ENCODE results near the gene RRP7A. TPM values are rescaled to one million over a fixed set of nuclear protein-coding genes. Genes with fewer than 3 reads are reported as not detected.
"Not testable (repeated sequence)": the region's sequence is repeated elsewhere in the genome, so short reads cannot be mapped to it uniquely, and the experiment has no call there.

The RRP7A gene
- total RNA-seq, 4 donors from 2014 or later: 21.7 to 33.0 (median 27.3) TPM

DNA sequence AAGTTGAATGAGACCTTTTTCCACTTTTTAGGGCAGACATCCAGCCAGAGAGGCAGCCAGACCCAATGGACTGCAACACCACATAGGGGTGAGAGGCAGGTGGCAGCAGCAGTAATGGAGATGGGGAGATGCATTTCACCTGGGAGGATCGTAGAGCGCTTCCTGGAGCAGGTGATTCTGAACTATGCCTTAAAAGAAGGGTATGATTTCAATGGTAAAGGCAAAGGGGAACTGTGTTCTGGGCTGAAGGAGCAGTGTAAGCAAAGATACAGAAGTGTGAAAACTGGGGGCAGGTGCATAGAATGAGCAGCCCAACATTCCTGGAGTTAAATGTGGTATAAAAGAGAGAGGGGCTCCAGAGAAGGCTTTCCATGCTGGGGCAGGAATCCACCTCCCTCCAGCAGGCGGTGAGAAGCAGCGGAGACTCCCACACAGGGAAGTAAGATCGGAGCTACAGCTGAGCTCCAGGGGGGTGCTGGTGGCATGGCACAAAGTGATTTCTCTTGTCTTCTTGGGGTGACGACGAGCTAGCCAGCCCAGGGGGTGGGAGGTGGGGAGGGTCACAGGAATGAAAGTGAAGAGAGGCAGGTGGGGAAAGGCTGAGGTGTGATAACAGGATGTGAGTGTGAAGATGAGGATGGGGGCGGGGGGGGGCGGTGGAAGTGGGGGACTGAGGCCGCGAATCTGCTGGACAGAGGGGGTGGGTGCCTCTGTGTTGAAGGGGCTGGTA, 29.9 kb upstream of the RRP7A start:
- H3K27ac ChIP-seq: no peak overlapping the region
- peaks cover 0 to 12% (median 9%) of the 10 kb centered on the region in 4 donors for H3K4me1 ChIP-seq
- DNase-seq: no peak
- H3K36me3 ChIP-seq: no peaks in the 10 kb centered on the region
- H3K27me3 ChIP-seq: no peaks in the 10 kb centered on the region
- H3K4me3 ChIP-seq: no peak overlapping the region
- no peaks in the 10 kb centered on the region for H3K9me3 ChIP-seq
- TF ChIP-seq, protein P1, sequence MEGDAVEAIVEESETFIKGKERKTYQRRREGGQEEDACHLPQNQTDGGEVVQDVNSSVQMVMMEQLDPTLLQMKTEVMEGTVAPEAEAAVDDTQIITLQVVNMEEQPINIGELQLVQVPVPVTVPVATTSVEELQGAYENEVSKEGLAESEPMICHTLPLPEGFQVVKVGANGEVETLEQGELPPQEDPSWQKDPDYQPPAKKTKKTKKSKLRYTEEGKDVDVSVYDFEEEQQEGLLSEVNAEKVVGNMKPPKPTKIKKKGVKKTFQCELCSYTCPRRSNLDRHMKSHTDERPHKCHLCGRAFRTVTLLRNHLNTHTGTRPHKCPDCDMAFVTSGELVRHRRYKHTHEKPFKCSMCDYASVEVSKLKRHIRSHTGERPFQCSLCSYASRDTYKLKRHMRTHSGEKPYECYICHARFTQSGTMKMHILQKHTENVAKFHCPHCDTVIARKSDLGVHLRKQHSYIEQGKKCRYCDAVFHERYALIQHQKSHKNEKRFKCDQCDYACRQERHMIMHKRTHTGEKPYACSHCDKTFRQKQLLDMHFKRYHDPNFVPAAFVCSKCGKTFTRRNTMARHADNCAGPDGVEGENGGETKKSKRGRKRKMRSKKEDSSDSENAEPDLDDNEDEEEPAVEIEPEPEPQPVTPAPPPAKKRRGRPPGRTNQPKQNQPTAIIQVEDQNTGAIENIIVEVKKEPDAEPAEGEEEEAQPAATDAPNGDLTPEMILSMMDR (IDR thresholded peaks at IDR 0.05): no peak
- TF ChIP-seq POLR2A (IDR thresholded peaks at IDR 0.05): no peak

DNA sequence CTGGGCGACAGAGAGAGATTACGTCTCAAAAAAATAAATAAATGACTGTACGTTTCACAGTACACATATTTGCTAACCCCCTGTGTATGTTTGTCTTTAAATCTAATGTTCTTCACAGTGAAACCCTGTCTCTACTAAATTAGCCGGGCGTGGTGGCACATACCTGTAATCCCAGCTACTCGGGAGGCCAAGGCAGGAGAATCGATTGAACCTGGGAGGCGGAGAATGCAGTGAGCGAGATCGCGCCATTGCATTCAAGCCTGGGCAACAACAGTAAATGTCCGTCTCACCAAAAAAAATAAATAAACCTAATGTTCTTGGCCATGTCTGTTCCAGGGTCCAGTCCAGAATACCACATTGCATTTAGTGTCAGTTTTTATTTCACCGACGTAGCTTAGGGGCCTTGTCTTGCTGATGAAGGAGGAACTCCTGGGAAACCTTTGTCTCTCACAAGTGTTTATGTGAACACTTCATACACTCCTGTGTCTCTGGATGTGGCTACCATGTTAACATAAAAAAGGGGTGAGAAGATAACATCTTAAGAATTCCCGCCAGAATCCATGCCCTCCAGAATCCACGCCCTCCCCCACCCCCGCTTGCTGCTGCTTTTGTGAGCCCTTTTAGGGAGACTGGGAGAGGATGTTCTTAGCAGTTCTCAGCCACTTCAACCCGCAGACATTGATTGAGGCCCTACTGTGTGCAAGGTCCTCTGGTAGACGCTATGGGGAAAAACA, 29.2 kb upstream of the RRP7A start:
- TF ChIP-seq POLR2A (IDR thresholded peaks at IDR 0.05): no peak
- TF ChIP-seq, protein P1 (IDR thresholded peaks at IDR 0.05): no peak
- no peaks in the 10 kb centered on the region for H3K36me3 ChIP-seq
- peaks cover 0 to 12% (median 4%) of the 10 kb centered on the region in 4 donors for H3K4me1 ChIP-seq
- H3K9me3 ChIP-seq: no peaks in the 10 kb centered on the region
- no peak overlapping the region for H3K27ac ChIP-seq
- H3K27me3 ChIP-seq: no peaks in the 10 kb centered on the region
- no peak overlapping the region for H3K4me3 ChIP-seq
- DNase-seq: no peak

DNA sequence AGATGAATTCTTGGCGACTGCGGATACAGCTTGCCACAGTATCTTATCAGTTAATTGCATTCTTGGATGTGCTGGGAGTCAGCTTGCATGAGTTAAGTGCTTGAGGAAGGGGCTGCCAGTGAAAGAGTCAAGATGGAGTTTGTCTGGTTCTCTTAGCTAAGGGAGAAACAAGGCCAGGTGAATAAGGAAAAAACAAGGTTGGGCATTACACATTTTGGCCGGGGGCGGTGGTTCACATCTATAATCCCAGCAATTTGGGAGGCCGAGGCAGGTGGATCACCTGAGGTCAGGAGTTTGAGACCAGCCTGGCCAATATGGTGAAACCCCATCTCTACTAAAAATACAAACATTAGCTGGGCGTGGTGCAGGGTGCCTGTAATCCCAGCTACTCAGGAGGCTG, 28.5 kb upstream of the RRP7A start:
- H3K4me3 ChIP-seq, H3K27ac ChIP-seq, DNase-seq, H3K9me3 ChIP-seq, H3K27me3 ChIP-seq, H3K36me3 ChIP-seq, H3K4me1 ChIP-seq: not testable (repeated sequence)

DNA sequence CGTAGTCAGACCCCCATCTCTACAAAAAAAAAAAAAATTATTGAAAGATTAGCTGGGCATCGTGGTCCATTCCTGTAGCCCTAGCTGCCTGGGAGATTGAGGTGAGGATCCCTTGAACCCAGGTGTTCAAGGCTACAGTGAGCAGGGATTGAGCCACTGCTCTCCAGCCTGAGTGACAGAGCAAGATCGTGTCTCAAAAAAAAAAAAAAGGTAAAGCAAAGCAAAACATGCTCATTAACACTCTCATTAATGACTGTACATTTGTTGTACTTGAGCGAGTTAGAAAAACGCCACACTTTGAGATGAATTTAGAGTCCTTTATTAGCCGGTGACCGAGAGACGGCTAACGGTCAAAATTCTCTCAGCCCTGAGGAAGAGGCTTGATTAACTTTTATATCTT, 28.0 kb upstream of the RRP7A start:
- TF ChIP-seq POLR2A (IDR thresholded peaks at IDR 0.05): no peak
- TF ChIP-seq, protein P1 (IDR thresholded peaks at IDR 0.05): no peak
- H3K9me3 ChIP-seq: no peaks in the 10 kb centered on the region
- no peak overlapping the region for H3K4me3 ChIP-seq
- no peaks in the 10 kb centered on the region for H3K27me3 ChIP-seq
- peaks cover 0 to 8% (median 4%) of the 10 kb centered on the region in 4 donors for H3K4me1 ChIP-seq
- H3K27ac ChIP-seq: no peak overlapping the region
- DNase-seq: no peak
- H3K36me3 ChIP-seq: no peaks in the 10 kb centered on the region

DNA sequence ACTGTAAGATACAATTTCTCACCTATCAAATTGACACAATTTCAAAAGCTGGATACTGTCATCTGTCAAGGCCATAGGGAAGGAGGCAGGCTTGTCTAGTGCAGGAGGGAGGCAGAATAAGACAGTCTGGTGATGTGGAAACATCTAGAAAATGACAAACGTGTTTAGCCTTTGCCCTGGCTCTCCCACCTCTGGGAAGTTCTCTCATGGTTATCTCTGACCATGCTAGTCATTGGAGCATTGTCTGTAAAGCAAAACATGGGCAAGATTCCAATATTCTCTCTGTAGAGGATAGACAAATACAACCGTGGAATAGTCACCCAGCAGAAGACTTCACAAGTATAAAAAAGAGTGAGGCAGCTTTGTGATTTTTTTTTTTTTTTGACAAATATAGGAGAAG, 25.1 kb upstream of the RRP7A start:
- Histone ChIP-seq H3K27me3 (no peaks in the 10 kb centered on the region), H3K27ac (no peak overlapping the region), H3K4me1 (no peaks in the 10 kb centered on the region), H3K36me3 (no peaks in the 10 kb centered on the region), H3K4me3 (no peak overlapping the region), H3K9me3 (no peaks in the 10 kb centered on the region)
- DNase-seq: no peak
- TF ChIP-seq, protein P1 (IDR thresholded peaks at IDR 0.05): no peak
- TF ChIP-seq POLR2A (IDR thresholded peaks at IDR 0.05): no peak

DNA sequence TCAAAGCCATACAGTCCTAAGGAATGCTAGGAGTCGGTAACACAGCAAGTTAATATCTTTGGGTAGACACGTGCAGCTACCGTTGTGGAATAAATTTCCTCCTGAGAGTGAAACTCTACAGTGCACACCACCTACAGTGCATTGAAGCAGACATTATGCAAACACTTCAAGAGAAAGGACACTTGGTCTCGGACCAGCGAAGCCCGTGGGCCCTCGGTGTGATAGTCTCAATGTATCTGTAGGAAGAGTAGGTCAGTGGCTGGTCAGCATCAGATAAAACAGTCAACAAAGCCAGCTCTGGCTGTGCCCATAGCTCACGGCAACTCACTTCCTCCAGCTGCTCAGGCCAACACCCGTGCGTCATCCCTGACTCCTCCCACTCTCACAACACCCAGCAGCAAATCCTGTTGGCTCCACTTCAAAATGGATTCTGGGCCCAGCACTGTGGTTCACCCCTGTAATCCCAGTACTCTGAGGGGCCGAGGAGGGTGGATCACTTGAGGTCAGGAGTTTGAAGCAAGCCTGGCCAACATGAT, 19.7 kb upstream of the RRP7A start:
- Histone ChIP-seq H3K27ac (peak overlapping the region; percentile 2 to 71 (median 62)), H3K4me1 (peaks cover 0 to 12% (median 1%) of the 10 kb centered on the region in 4 donors)
- not testable (repeated sequence) for H3K9me3 ChIP-seq, DNase-seq, H3K4me3 ChIP-seq, H3K36me3 ChIP-seq, H3K27me3 ChIP-seq

DNA sequence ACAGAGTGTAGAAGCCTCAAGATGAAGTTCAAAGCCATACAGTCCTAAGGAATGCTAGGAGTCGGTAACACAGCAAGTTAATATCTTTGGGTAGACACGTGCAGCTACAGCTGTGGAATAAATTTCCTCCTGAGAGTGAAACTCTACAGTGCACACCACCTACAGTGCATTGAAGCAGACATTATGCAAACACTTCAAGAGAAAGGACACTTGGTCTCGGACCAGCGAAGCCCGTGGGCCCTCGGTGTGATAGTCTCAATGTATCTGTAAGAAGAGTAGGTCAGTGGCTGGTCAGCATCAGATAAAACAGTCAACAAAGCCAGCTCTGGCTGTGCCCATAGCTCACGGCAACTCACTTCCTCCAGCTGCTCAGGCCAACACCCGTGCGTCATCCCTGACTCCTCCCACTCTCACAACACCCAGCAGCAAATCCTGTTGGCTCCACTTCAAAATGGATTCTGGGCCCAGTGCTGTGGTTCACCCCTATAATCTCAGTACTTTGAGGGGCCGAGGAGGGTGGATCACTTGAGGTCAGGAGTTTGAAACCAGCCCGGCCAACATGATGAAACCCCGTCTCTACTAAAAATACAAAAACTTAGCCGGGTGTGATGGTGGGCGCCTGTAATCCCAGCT, 17.7 kb upstream of the RRP7A start:
- not testable (repeated sequence) for H3K4me3 ChIP-seq, DNase-seq, H3K36me3 ChIP-seq, H3K27me3 ChIP-seq, H3K9me3 ChIP-seq
- H3K4me1 ChIP-seq: peaks cover 0 to 16% (median 3%) of the 10 kb centered on the region in 4 donors
- peak overlapping the region; percentile 47 to 64 (median 50) for H3K27ac ChIP-seq

DNA sequence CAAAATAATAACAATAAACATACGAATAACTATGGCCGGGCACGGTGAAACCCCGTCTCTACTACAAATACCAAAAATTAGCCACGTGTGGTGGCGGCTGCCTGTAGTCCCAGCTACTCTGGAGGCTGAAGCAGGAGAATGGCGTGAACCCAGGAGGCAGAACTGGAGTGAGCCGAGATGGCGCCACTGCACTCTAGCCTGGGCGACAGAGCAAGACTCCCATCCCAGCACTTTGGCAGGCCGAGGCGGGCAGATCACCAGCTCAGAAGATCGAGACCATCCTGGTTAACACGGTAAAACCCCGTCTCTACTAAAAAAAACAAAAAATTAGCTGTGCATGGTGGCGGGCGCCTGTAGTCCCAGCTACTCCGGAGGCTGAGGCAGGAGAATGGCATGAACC, 17.0 kb upstream of the RRP7A start:
- Histone ChIP-seq H3K27ac (peak overlapping the region; percentile 47 to 64 (median 50)), H3K4me1 (peaks cover 0 to 16% (median 3%) of the 10 kb centered on the region in 4 donors)
- H3K36me3 ChIP-seq, H3K4me3 ChIP-seq, DNase-seq, H3K9me3 ChIP-seq, H3K27me3 ChIP-seq: not testable (repeated sequence)
